ENCODE measurements around the gene SMIM22.

Gene SMIM22

GRCh38 chr16:4826526-4826925 lies 31.4 kb downstream of the SMIM22 start:
- no peak for DNase-seq

GRCh38 chr16:4826980-4827379 lies 31.8 kb downstream of the SMIM22 start:
- no peak for DNase-seq

- no peak for DNase-seq
These were observed 33.6 kb downstream of the SMIM22 start for GRCh38 chr16:4828567-4829321.

GRCh38 chr16:4830408-4830807 lies 35.2 kb downstream of the SMIM22 start:
- DNase-seq = no peak

GRCh38 chr16:4831616-4832015 lies 36.4 kb downstream of the SMIM22 start:
- DNase-seq = no peak

GRCh38 chr16:4832698-4833343 lies 37.7 kb downstream of the SMIM22 start:
- no peak for DNase-seq

- no peak for DNase-seq
These were observed 38.4 kb downstream of the SMIM22 start for GRCh38 chr16:4833584-4833983.

GRCh38 chr16:4836727-4837126 lies 41.6 kb downstream of the SMIM22 start:
- DNase-seq = no peak

GRCh38 chr16:4837733-4838501 lies 42.7 kb downstream of the SMIM22 start:
- DNase-seq = no peak

- DNase-seq = no peak
These were observed 44.8 kb downstream of the SMIM22 start for GRCh38 chr16:4839942-4840341.

GRCh38 chr16:4840984-4841383 lies 45.8 kb downstream of the SMIM22 start:
- DNase-seq = no peak
